Measurements from ENCODE around the gene RPRD1A. TPM values are rescaled to one million over a fixed set of nuclear protein-coding genes. Genes with fewer than 3 reads are reported as not detected.

Gene RPRD1A
- polyA plus RNA-seq, result 58.4 and 72.6 TPM in 2 replicates

GRCh38 chr18:36067055-36067957 is at the start of gene RPRD1A:
RPRD1A (minus strand) TSS chr18:36067559; CDS start chr18:36067404, 155 bp downstream.

GRCh38 chr18:35972197-35973000 is 95.0 kb downstream of the RPRD1A start, which contains the start of gene RMP24:
RMP24 (plus strand) TSS chr18:35972679.

Other genes starting within 250 kb of the RPRD1A start
- gene SLC39A6, start 61.8 kb upstream of the RPRD1A start, polyA plus RNA-seq, result 72.4 and 75.3 TPM in 2 replicates
- 72.5 and 84.5 TPM in 2 replicates for gene ELP2, start 62.3 kb upstream of the RPRD1A start, polyA plus RNA-seq
- gene MOCOS, start 119.9 kb upstream of the RPRD1A start, polyA plus RNA-seq, result not detected in 2 replicates
- gene FHOD3, start 230.2 kb upstream of the RPRD1A start, polyA plus RNA-seq, result 17.2 and 25.6 TPM in 2 replicates

All from Purkinje cell (primary cell).